T-cell (primary cell): ENCODE measurements around the gene HSPA9. TPM values are rescaled to one million over a fixed set of nuclear protein-coding genes. Genes with fewer than 3 reads are reported as not detected.
A peak's percentile ranks its signal among the peaks of the same experiment; 100 is the strongest.

Experiments used
- ATAC-seq, 4 experiments: fragments of 200-7000 bp in 3 of 4; fragments of 150-1000 bp in 1 of 4; cut with Tn5 transposase; replicated peaks in 1 of 4; 1 replicate in 3 of 4; 2 replicates in 1 of 4; pipeline ENCODE4 v1.10.0; 2021; ENCODE audit warnings: moderate library complexity in 3 of 4, mild to moderate bottlenecking in 2 of 4, moderate number of reproducible peaks in 1 of 4
- CTCF ChIA-PET, 2 donors: fragments of 300-600 bp; sonication (Branson Sonifier 250); formaldehyde crosslinking; loops; one replicate each; lab custom pipeline; 2022; ENCODE audit warnings: antibody characterized with exemption in 2 of 2; lab: Charles Lee
- POLR2A ChIA-PET, 2 donors: fragments of 300-600 bp; sonication (Branson Sonifier 250); formaldehyde crosslinking; loops; one replicate each; lab custom pipeline; 2022; ENCODE audit warnings: antibody characterized with exemption in 2 of 2; lab: Charles Lee
- DNase-seq, 35 experiments: peaks; one replicate each; pipeline versions ENCODE4 v3.0.0 to v3.0.0-alpha.2; 2013 to 2023
- H3K27ac ChIP-seq: one replicate; pipeline ENCODE4 v1.5.1; 2013; ENCODE audit warnings: low read length
- H3K27me3 ChIP-seq, 2 experiments: replicated peaks in 1 of 2; 1 replicate in 1 of 2; 2 replicates in 1 of 2; pipeline versions ENCODE4 v1.6.1 to v1.7.0; 2013; ENCODE audit warnings: low read length in 1 of 2, mixed read lengths in 1 of 2; ENCODE audit not compliant: control insufficient read depth in 2 of 2, insufficient read depth in 2 of 2; ENCODE audit errors: extremely low read depth in 1 of 2
- H3K36me3 ChIP-seq, 2 donors: 1 replicate in 1 of 2; 2 replicates in 1 of 2; pipeline versions ENCODE4 v1.6.1 to v1.7.0; 2013; ENCODE audit warnings: low read length in 1 of 2; ENCODE audit not compliant: control insufficient read depth in 2 of 2, insufficient read depth in 1 of 2; ENCODE audit errors: extremely low read depth in 1 of 2
- H3K4me1 ChIP-seq, 2 experiments: 1 replicate in 1 of 2; 2 replicates in 1 of 2; pipeline versions ENCODE4 v1.6.1 to v1.7.0; 2013; ENCODE audit warnings: low read length in 2 of 2, mixed read lengths in 1 of 2; ENCODE audit not compliant: insufficient read depth in 2 of 2, control insufficient read depth in 1 of 2; ENCODE audit errors: extremely low read depth in 1 of 2
- H3K4me3 ChIP-seq, 2 donors: 1 replicate in 1 of 2; 2 replicates in 1 of 2; pipeline versions ENCODE4 v1.5.1 to v1.7.0; 2013; ENCODE audit warnings: mild to moderate bottlenecking in 2 of 2, low read length in 1 of 2, moderate library complexity in 1 of 2; ENCODE audit not compliant: control insufficient read depth in 1 of 2; ENCODE audit errors: extremely low read depth in 1 of 2
- H3K9me3 ChIP-seq: 2 replicates; pipeline ENCODE4 v1.7.0; 2013
- H3K27ac Mint-ChIP-seq, 2 donors: one replicate each; pipeline ENCODE4 v1.8.0; 2020 to 2021; ENCODE audit warnings: mild to moderate bottlenecking in 2 of 2, mixed read lengths in 2 of 2
- H3K27me3 Mint-ChIP-seq, 2 donors: one replicate each; pipeline ENCODE4 v1.8.0; 2021 to 2022; ENCODE audit warnings: mixed read lengths in 2 of 2
- H3K36me3 Mint-ChIP-seq: one replicate; pipeline ENCODE4 v1.8.0; 2021; ENCODE audit warnings: mixed read lengths
- H3K4me1 Mint-ChIP-seq, 3 donors: one replicate each; pipeline ENCODE4 v1.8.0; 2020 to 2022; ENCODE audit warnings: mixed read lengths in 3 of 3, mild to moderate bottlenecking in 1 of 3
- H3K4me3 Mint-ChIP-seq, 3 donors: one replicate each; pipeline ENCODE4 v1.8.0; 2020 to 2022; ENCODE audit warnings: mild to moderate bottlenecking in 3 of 3, mixed read lengths in 3 of 3, moderate library complexity in 3 of 3
- H3K9me3 Mint-ChIP-seq, 3 donors: one replicate each; pipeline ENCODE4 v1.8.0; 2020 to 2022; ENCODE audit warnings: mixed read lengths in 3 of 3
- WGBS: methylation state at CpG from one replicate; pipeline ENCODE4 v1.1.5; 2013; ENCODE audit warnings: missing lambda C conversion rate; ENCODE audit not compliant: insufficient coverage; 5-methylcytosine and 5-hydroxymethylcytosine counted together
- total RNA-seq, 35 experiments: library from RNA in 6 of 35; stranded (reverse) in 6 of 35; fragments of 120-200 nt in 1 of 35; gene quantifications; one replicate each; pipeline versions ENCODE4 v1.2.1 to v1.2.4 and lab custom pipeline; 2013 to 2026

HSPA9 gene
- total RNA-seq, 5 donors from 2014 or later (not counting 1 experiment from before 2014, with no cell fraction given) = 148 to 299 (median 162) TPM

GRCh38 chr5:138527170-138527569 lies 48.0 kb downstream of the HSPA9 start:
- POLR2A ChIA-PET = interaction anchor here (0.5 to 0.6 kb wide), 2 partner anchors 24 to 847 kb away, joined by 3 to 7 read pairs; no protein-coding TSS in a partner anchor
- peaks cover 0 to 8% of the 10 kb centered on the region in 2 experiments for H3K4me1 ChIP-seq
- no peaks in the 10 kb centered on the region for H3K9me3 ChIP-seq
- peaks cover 0 to 5% of the 10 kb centered on the region in 2 donors for H3K36me3 ChIP-seq
- H3K27me3 ChIP-seq = no peaks in the 10 kb centered on the region
- ATAC-seq = no peak
- no peaks in the 10 kb centered on the region for H3K27me3 Mint-ChIP-seq
- peaks cover 21% of the 10 kb centered on the region for H3K36me3 Mint-ChIP-seq
- peaks cover 41 to 56% (median 50%) of the 10 kb centered on the region in 3 donors for H3K4me1 Mint-ChIP-seq
- no peak overlapping the region for H3K27ac ChIP-seq
- no peak overlapping the region for H3K4me3 Mint-ChIP-seq
- WGBS = no CpG with 5 or more reads among the region's 1 CpG
- H3K4me3 ChIP-seq = no peak overlapping the region
- CTCF ChIA-PET = interaction anchor here in 1 of 2 donors (1.2 to 1.6 kb wide), 2 partner anchors 11 to 23 kb away, joined by 3 to 6 read pairs; no protein-coding TSS in a partner anchor
- peak overlapping the region in 1 of 2 donors; percentile 61 for H3K27ac Mint-ChIP-seq
- DNase-seq = no peak
- H3K9me3 Mint-ChIP-seq = no peaks in the 10 kb centered on the region

- CTCF ChIA-PET = interaction anchor here in 1 of 2 donors (0.6 kb wide), 1 partner anchor 74 kb away, joined by 3 read pairs; no protein-coding TSS in a partner anchor
Measured at GRCh38 chr5:138523406-138523805, 51.8 kb downstream of the HSPA9 start.

GRCh38 chr5:138520971-138521370 lies 54.2 kb downstream of the HSPA9 start:
- Histone ChIP-seq H3K27me3 (no peaks in the 10 kb centered on the region), H3K27ac (no peak overlapping the region), H3K36me3 (peaks cover 14 to 26% of the 10 kb centered on the region in 2 donors), H3K9me3 (no peaks in the 10 kb centered on the region), H3K4me3 (no peak overlapping the region), H3K4me1 (no peaks in the 10 kb centered on the region)
- no peak overlapping the region for H3K4me3 Mint-ChIP-seq
- POLR2A ChIA-PET = no interaction called here
- ATAC-seq (no peak), DNase-seq (no peak)
- no peaks in the 10 kb centered on the region for H3K27me3 Mint-ChIP-seq
- H3K4me1 Mint-ChIP-seq = peaks cover 24 to 33% (median 29%) of the 10 kb centered on the region in 3 donors
- H3K36me3 Mint-ChIP-seq = peaks cover 18% of the 10 kb centered on the region
- WGBS = no CpG with 5 or more reads among the region's 1 CpG
- no peaks in the 10 kb centered on the region for H3K9me3 Mint-ChIP-seq
- H3K27ac Mint-ChIP-seq = peak overlapping the region; percentile 1 to 3
- CTCF ChIA-PET = interaction anchor here in 1 of 2 donors (0.8 kb wide), 1 partner anchor 1169 kb away, joined by 3 read pairs; no protein-coding TSS in a partner anchor

More at GRCh38 chr5:138523406-138523805, 51.8 kb downstream of the HSPA9 start:
- peaks cover 12% of the 10 kb centered on the region for H3K36me3 Mint-ChIP-seq
- ATAC-seq = no peak
- peaks cover 24 to 44% (median 43%) of the 10 kb centered on the region in 3 donors for H3K4me1 Mint-ChIP-seq
- no peak for DNase-seq
- WGBS = 92% methylated on average over 1 of the region's 5 CpGs
- POLR2A ChIA-PET = interaction anchor here in 1 of 2 donors (0.7 kb wide), 1 partner anchor 56 kb away, joined by 3 read pairs; no protein-coding TSS in a partner anchor
- H3K4me3 ChIP-seq = no peak overlapping the region
- H3K27me3 ChIP-seq = no peaks in the 10 kb centered on the region
- no peak overlapping the region for H3K27ac ChIP-seq
- H3K27me3 Mint-ChIP-seq = no peaks in the 10 kb centered on the region
- H3K4me1 ChIP-seq = no peaks in the 10 kb centered on the region
- no peaks in the 10 kb centered on the region for H3K9me3 ChIP-seq
- peak overlapping the region in 1 of 2 donors; percentile 45 for H3K27ac Mint-ChIP-seq
- H3K9me3 Mint-ChIP-seq = no peaks in the 10 kb centered on the region
- peaks cover 3% of the 10 kb centered on the region in 2 donors for H3K36me3 ChIP-seq
- H3K4me3 Mint-ChIP-seq = no peak overlapping the region

- no peaks in the 10 kb centered on the region for H3K9me3 ChIP-seq
- Mint-ChIP-seq H3K9me3 (no peaks in the 10 kb centered on the region), H3K27ac (no peak overlapping the region), H3K36me3 (peaks cover 37% of the 10 kb centered on the region), H3K4me3 (no peak overlapping the region), H3K4me1 (peaks cover 11 to 21% (median 19%) of the 10 kb centered on the region in 3 donors), H3K27me3 (no peaks in the 10 kb centered on the region)
- H3K27me3 ChIP-seq = no peaks in the 10 kb centered on the region
- WGBS = no CpG with 5 or more reads among the region's 4 CpGs
- H3K36me3 ChIP-seq = peaks cover 18 to 59% of the 10 kb centered on the region in 2 donors
- ChIA-PET CTCF (interaction anchor here in 1 of 2 donors (0.9 kb wide), 1 partner anchor 52 kb away, joined by 3 read pairs; no protein-coding TSS in a partner anchor), POLR2A (no interaction called here)
- no peak overlapping the region for H3K4me3 ChIP-seq
- DNase-seq = no peak
- no peak for ATAC-seq
- no peaks in the 10 kb centered on the region for H3K4me1 ChIP-seq
- H3K27ac ChIP-seq = no peak overlapping the region
Measured at GRCh38 chr5:138517437-138517836, 57.8 kb downstream of the HSPA9 start.

- no peak for DNase-seq
- ATAC-seq = no peak
- peaks cover 8 to 10% (median 8%) of the 10 kb centered on the region in 3 donors for H3K4me1 Mint-ChIP-seq
- Histone ChIP-seq H3K4me3 (no peak overlapping the region), H3K36me3 (peaks cover 18 to 74% of the 10 kb centered on the region in 2 donors), H3K27ac (no peak overlapping the region), H3K9me3 (no peaks in the 10 kb centered on the region), H3K4me1 (no peaks in the 10 kb centered on the region), H3K27me3 (no peaks in the 10 kb centered on the region)
- no peak overlapping the region for H3K4me3 Mint-ChIP-seq
- H3K9me3 Mint-ChIP-seq = no peaks in the 10 kb centered on the region
- peaks cover 40% of the 10 kb centered on the region for H3K36me3 Mint-ChIP-seq
- peak overlapping the region in 1 of 2 donors; percentile 16 for H3K27ac Mint-ChIP-seq
- ChIA-PET POLR2A (no interaction called here), CTCF (interaction anchor here (0.6 to 0.8 kb wide), 2 partner anchors 11 to 100 kb away, joined by 3 read pairs; no protein-coding TSS in a partner anchor)
- no CpG with 5 or more reads among the region's 3 CpGs for WGBS
- no peaks in the 10 kb centered on the region for H3K27me3 Mint-ChIP-seq
Measured at GRCh38 chr5:138515556-138516245, 59.5 kb downstream of the HSPA9 start.

GRCh38 chr5:138514021-138514420 lies 61.2 kb downstream of the HSPA9 start:
- H3K9me3 Mint-ChIP-seq = no peaks in the 10 kb centered on the region
- Histone ChIP-seq H3K9me3 (no peaks in the 10 kb centered on the region), H3K36me3 (peaks cover 22 to 89% of the 10 kb centered on the region in 2 donors), H3K4me1 (no peaks in the 10 kb centered on the region), H3K4me3 (no peak overlapping the region), H3K27ac (no peak overlapping the region), H3K27me3 (no peaks in the 10 kb centered on the region)
- ChIA-PET CTCF (interaction anchor here (0.6 to 0.7 kb wide), 2 partner anchors 677 to 1110 kb away, joined by 3 to 5 read pairs; no protein-coding TSS in a partner anchor), POLR2A (interaction anchor here (0.5 to 0.7 kb wide), 2 partner anchors 52 to 62 kb away, joined by 3 read pairs; no protein-coding TSS in a partner anchor)
- DNase-seq = no peak
- peaks cover 49% of the 10 kb centered on the region for H3K36me3 Mint-ChIP-seq
- peaks cover 0 to 4% (median 3%) of the 10 kb centered on the region in 3 donors for H3K4me1 Mint-ChIP-seq
- ATAC-seq = no peak
- WGBS = no CpG with 5 or more reads among the region's 1 CpG
- no peaks in the 10 kb centered on the region for H3K27me3 Mint-ChIP-seq
- peak overlapping the region in 1 of 2 donors; percentile 31 for H3K27ac Mint-ChIP-seq
- no peak overlapping the region for H3K4me3 Mint-ChIP-seq
